Caco-2 (cell line): ENCODE data around the gene NDRG2. TPM values are rescaled to one million over a fixed set of nuclear protein-coding genes. Genes with fewer than 3 reads are reported as not detected.

Source experiments
- BruUV-seq: library from RNA; stranded (reverse); fragments of 400-500 nt; replicated peaks from 2 replicates; lab custom pipeline; 2021; lab: Mats Ljungman, UMichigan
- CTCF ChIA-PET: fragments of 300-600 bp; sonication (Branson Sonifier 250); formaldehyde crosslinking; loops from one replicate; lab custom pipeline; 2022; ENCODE audit warnings: antibody characterized with exemption; lab: Charles Lee
- POLR2A ChIA-PET: fragments of 300-600 bp; sonication (Branson Sonifier 250); formaldehyde crosslinking; loops from one replicate; lab custom pipeline; 2022; ENCODE audit warnings: antibody characterized with exemption; lab: Charles Lee
- DNase-seq, 2 experiments: peaks; one replicate each; pipeline versions ENCODE4 v3.0.0 to v3.0.0-alpha.2; 2020 to 2022
- H3K27me3 ChIP-seq: replicated peaks from 2 replicates; pipeline ENCODE4 v1.6.0; 2011; ENCODE audit warnings: low read length; ENCODE audit not compliant: control insufficient read depth, insufficient read depth
- H3K36me3 ChIP-seq: 2 replicates; pipeline ENCODE4 v1.5.1; 2011; ENCODE audit warnings: low read length; ENCODE audit not compliant: control insufficient read depth, insufficient read depth
- H3K4me1 ChIP-seq: fragments of 250-450 bp; sonication (Bioruptor Pico); 2 replicates; pipeline ENCODE4 v1.5.1; 2020; ENCODE audit warnings: mild to moderate bottlenecking
- H3K4me3 ChIP-seq: 2 replicates; pipeline ENCODE4 v1.5.1; 2011; ENCODE audit warnings: low read depth, mild to moderate bottlenecking, control low read depth, low read length
- H3K9me3 ChIP-seq: fragments of 250-450 bp; sonication (Bioruptor Pico); 2 replicates; pipeline ENCODE4 v1.5.1; 2020; ENCODE audit warnings: mild to moderate bottlenecking, moderate library complexity
- H3K27ac Mint-ChIP-seq: one replicate; pipeline ENCODE4 v1.8.0; 2022; ENCODE audit warnings: mixed read lengths; ENCODE audit not compliant: unreplicated experiment
- H3K27me3 Mint-ChIP-seq: one replicate; pipeline ENCODE4 v1.8.0; 2022; ENCODE audit warnings: mixed read lengths; ENCODE audit not compliant: insufficient read depth, unreplicated experiment
- H3K36me3 Mint-ChIP-seq: one replicate; pipeline ENCODE4 v1.8.0; 2022; ENCODE audit warnings: mild to moderate bottlenecking, mixed read lengths; ENCODE audit not compliant: insufficient read depth, unreplicated experiment
- H3K4me1 Mint-ChIP-seq: one replicate; pipeline ENCODE4 v1.8.0; 2022; ENCODE audit warnings: low read depth, mixed read lengths; ENCODE audit not compliant: unreplicated experiment
- H3K4me3 Mint-ChIP-seq: one replicate; pipeline ENCODE4 v1.8.0; 2022; ENCODE audit warnings: mild to moderate bottlenecking, moderate library complexity, mixed read lengths; ENCODE audit not compliant: unreplicated experiment
- H3K9me3 Mint-ChIP-seq: one replicate; pipeline ENCODE4 v1.8.0; 2022; ENCODE audit warnings: mixed read lengths; ENCODE audit not compliant: unreplicated experiment
- intact Hi-C: fragments of 100-400 bp; cut with micrococcal nuclease; formaldehyde crosslinking; loops from one replicate; pipeline ENCODE4 v1.10.0; 2022; ENCODE audit not compliant: unreplicated experiment
- microRNA-seq: library from miRNA; unstranded; fragments of <30 nt; microRNA quantifications from one replicate; pipeline ENCODE4 v1.2.0, GENCODE V29; 2022
- total RNA-seq: library from RNA; stranded (reverse); gene quantifications from 2 replicates; pipeline ENCODE4 v1.2.3, GENCODE V29; 2022
- TF ChIP-seq, protein P1 (sequence below), 2 experiments: fragments of 200-600 bp in 1 of 2; IDR thresholded peaks; 1 replicate in 1 of 2; 2 replicates in 1 of 2; pipeline versions ENCODE4 v1.5.1 to v1.8.0; 2011 to 2022; ENCODE audit warnings: antibody characterized with exemption in 1 of 2, control low read depth in 1 of 2, inconsistent platforms in 1 of 2, low read depth in 1 of 2, low read length in 1 of 2, mild to moderate bottlenecking in 1 of 2, moderate library complexity in 1 of 2; ENCODE audit not compliant: insufficient read depth in 1 of 2, severe bottlenecking in 1 of 2, unreplicated experiment in 1 of 2

Gene NDRG2
- total RNA-seq, 1 experiment from 2014 or later = 17.7 TPM

DNA sequence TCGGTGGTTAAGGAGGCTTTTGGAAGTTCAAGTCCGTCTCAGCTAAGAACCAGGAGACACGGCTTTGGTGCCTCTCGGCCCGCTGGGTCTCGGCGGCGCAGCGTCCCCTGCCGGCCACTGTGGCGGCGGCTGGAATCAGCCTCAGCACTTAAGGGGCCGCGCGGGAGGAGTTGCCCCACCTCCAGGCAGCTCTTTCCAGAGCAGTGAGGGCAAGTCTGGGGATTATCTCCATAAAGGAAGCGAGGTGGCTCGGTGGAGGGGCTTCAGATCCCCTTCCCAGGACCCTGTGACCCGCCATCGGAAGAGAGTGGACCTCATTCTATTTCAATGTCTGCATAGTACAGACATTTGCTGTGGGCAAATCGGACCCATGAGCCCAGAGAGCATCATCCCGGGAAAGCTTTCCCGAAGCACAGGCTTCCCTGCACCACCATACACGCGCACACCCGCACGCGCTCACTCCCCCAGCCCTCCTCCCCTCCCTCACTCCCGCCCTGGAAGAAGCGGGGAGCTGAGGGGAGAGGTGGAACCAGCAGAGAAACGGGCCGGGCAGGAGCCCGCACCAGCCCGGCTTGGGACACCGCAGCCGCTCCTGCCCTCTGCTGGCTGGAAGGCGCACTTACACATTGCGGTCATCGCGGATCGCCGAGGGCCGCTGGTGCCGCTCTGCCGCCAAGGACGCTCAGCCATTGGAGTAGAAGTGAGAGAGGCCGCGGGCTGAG is 53.7 kb downstream of the NDRG2 start:
- ChIA-PET POLR2A (interaction anchor here (0.6 kb wide), 2 partner anchors 10 to 289 kb away, joined by 3 to 6 read pairs; no protein-coding TSS in a partner anchor), CTCF (interaction anchor here (0.5 to 2.3 kb wide), 35 partner anchors 10 to 1194 kb away, joined by 3 to 45 read pairs (median 4); partner anchors contain the start of genes NDRG2 and SLC39A2)
- Histone ChIP-seq H3K27me3 (no peaks in the 10 kb centered on the region), H3K9me3 (no peaks in the 10 kb centered on the region), H3K36me3 (no peaks in the 10 kb centered on the region), H3K4me1 (peaks cover 29% of the 10 kb centered on the region), H3K4me3 (peak overlapping the region; percentile 71)
- Mint-ChIP-seq H3K36me3 (no peaks in the 10 kb centered on the region), H3K27ac (peak overlapping the region; percentile 66), H3K9me3 (no peaks in the 10 kb centered on the region), H3K4me1 (peaks cover 23% of the 10 kb centered on the region), H3K4me3 (peak overlapping the region; percentile 88), H3K27me3 (peaks cover 11% of the 10 kb centered on the region)
- TF ChIP-seq, protein P1, sequence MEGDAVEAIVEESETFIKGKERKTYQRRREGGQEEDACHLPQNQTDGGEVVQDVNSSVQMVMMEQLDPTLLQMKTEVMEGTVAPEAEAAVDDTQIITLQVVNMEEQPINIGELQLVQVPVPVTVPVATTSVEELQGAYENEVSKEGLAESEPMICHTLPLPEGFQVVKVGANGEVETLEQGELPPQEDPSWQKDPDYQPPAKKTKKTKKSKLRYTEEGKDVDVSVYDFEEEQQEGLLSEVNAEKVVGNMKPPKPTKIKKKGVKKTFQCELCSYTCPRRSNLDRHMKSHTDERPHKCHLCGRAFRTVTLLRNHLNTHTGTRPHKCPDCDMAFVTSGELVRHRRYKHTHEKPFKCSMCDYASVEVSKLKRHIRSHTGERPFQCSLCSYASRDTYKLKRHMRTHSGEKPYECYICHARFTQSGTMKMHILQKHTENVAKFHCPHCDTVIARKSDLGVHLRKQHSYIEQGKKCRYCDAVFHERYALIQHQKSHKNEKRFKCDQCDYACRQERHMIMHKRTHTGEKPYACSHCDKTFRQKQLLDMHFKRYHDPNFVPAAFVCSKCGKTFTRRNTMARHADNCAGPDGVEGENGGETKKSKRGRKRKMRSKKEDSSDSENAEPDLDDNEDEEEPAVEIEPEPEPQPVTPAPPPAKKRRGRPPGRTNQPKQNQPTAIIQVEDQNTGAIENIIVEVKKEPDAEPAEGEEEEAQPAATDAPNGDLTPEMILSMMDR (IDR thresholded peaks at IDR 0.05; ENCODE audit: insufficient read depth in 1 of 2, low read depth in 1 of 2, low read length in 1 of 2, severe bottlenecking in 1 of 2, unreplicated experiment in 1 of 2) = peak; percentile 75 to 99
- DNase-seq = peak; percentile 84 to 92
- intact Hi-C loops = loop anchor here (1.0 to 5.0 kb wide), 4 partner anchors 19 to 274 kb away; no protein-coding TSS in a partner anchor
- no TSS peak for BruUV-seq

DNA sequence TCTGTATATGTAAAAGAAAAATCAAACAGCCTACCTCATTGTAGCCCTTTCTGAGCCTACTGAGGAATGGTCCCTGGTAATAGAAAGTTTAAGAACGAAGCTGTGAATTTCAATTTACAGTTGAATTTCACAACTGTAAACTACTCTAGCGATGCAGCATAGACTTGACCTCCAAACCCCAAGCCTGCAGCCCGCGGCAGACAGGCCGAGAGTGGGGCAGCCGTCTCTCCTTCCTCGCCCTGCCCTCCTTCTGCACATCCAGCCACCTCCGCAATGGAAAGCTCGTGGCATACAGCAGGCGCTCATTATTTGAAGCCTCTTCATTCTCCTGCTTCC is 54.2 kb downstream of the NDRG2 start:
- intact Hi-C loops = loop anchor here (5.0 kb wide), 1 partner anchor 98 kb away; no protein-coding TSS in a partner anchor
- POLR2A ChIA-PET = interaction anchor here (0.6 kb wide), 1 partner anchor 9 kb away, joined by 6 read pairs; no protein-coding TSS in a partner anchor
- DNase-seq = no peak
- H3K36me3 ChIP-seq = no peaks in the 10 kb centered on the region
- no peaks in the 10 kb centered on the region for H3K9me3 ChIP-seq
- H3K36me3 Mint-ChIP-seq = no peaks in the 10 kb centered on the region
- H3K27me3 Mint-ChIP-seq = peaks cover 11% of the 10 kb centered on the region
- H3K4me1 Mint-ChIP-seq = peaks cover 23% of the 10 kb centered on the region
- peak overlapping the region; percentile 71 for H3K4me3 ChIP-seq
- no peaks in the 10 kb centered on the region for H3K9me3 Mint-ChIP-seq
- no TSS peak for BruUV-seq
- no peaks in the 10 kb centered on the region for H3K27me3 ChIP-seq
- peaks cover 29% of the 10 kb centered on the region for H3K4me1 ChIP-seq
- TF ChIP-seq, protein P1 (IDR thresholded peaks at IDR 0.05; ENCODE audit: insufficient read depth in 1 of 2, low read depth in 1 of 2, low read length in 1 of 2, severe bottlenecking in 1 of 2, unreplicated experiment in 1 of 2) = no peak
- peak overlapping the region; percentile 88 for H3K4me3 Mint-ChIP-seq
- CTCF ChIA-PET = interaction anchor here (0.6 to 2.3 kb wide), 24 partner anchors 10 to 289 kb away, joined by 3 to 45 read pairs (median 6); partner anchors contain the start of gene SLC39A2
- H3K27ac Mint-ChIP-seq = peak overlapping the region; percentile 66

DNA sequence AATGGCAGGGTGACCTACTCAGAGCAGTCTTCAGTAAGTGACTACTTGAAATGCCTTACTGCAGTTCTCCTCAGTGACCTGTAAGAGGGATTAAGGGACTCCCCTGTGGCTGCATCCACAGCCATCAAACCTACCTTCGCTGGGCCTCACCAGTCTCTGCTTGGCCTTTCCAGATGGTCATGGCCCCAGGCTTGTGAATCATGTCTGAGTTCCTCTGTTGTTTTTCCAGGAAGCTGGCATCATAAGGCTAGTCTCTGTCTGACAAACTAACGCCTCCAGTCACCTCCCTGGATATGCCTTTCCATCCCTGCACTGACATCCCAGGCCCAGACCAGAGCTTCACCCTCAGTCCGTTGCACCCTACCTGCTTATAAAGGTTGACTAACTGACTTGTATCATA is 55.5 kb downstream of the NDRG2 start:
- TF ChIP-seq, protein P1 (IDR thresholded peaks at IDR 0.05; ENCODE audit: insufficient read depth in 1 of 2, low read depth in 1 of 2, low read length in 1 of 2, severe bottlenecking in 1 of 2, unreplicated experiment in 1 of 2) = no peak
- POLR2A ChIA-PET = no interaction called here
- Mint-ChIP-seq H3K27me3 (peaks cover 11% of the 10 kb centered on the region), H3K36me3 (no peaks in the 10 kb centered on the region), H3K4me3 (no peak overlapping the region), H3K9me3 (no peaks in the 10 kb centered on the region), H3K4me1 (peaks cover 23% of the 10 kb centered on the region), H3K27ac (no peak overlapping the region)
- intact Hi-C loops = no loop called here
- Histone ChIP-seq H3K9me3 (no peaks in the 10 kb centered on the region), H3K36me3 (no peaks in the 10 kb centered on the region), H3K4me1 (peaks cover 21% of the 10 kb centered on the region), H3K4me3 (no peak overlapping the region), H3K27me3 (no peaks in the 10 kb centered on the region)
- CTCF ChIA-PET = no interaction called here
- DNase-seq = no peak
- BruUV-seq = no TSS peak

Small RNA genes within 50 kb of the gene (microRNA-seq; reads per million reads assigned to microRNA genes)
- gene MIR6717 = not detected

Other genes starting within 250 kb of the NDRG2 start
- gene RNASE6, start 243.8 kb downstream of the NDRG2 start, total RNA-seq = not detected in 2 replicates
- gene RNASE1, start 222.2 kb downstream of the NDRG2 start, total RNA-seq = 1.2 and 1.5 TPM in 2 replicates
- gene RNASE3, start 133.7 kb downstream of the NDRG2 start, total RNA-seq = not detected in 2 replicates
- not detected in 2 replicates for gene RNASE2, start 69.6 kb downstream of the NDRG2 start, total RNA-seq
- 78.8 and 80.5 TPM in 2 replicates for gene METTL17, start 35.1 kb downstream of the NDRG2 start, total RNA-seq
- 0.81 and 0.88 TPM in 2 replicates for gene SLC39A2, start 25.8 kb downstream of the NDRG2 start, total RNA-seq
- not detected in 2 replicates for gene TPPP2, start 5.2 kb upstream of the NDRG2 start, total RNA-seq
- not detected in 2 replicates for gene RNASE13, start 9.7 kb upstream of the NDRG2 start, total RNA-seq
- not detected in 2 replicates for gene RNASE7, start 17.3 kb upstream of the NDRG2 start, total RNA-seq
- gene RNASE8, start 32.8 kb upstream of the NDRG2 start, total RNA-seq = not detected in 2 replicates
- gene ARHGEF40, start 45.2 kb upstream of the NDRG2 start, total RNA-seq = 6.5 and 7.1 TPM in 2 replicates
- 34.1 and 35.2 TPM in 2 replicates for gene ZNF219, start 73.6 kb upstream of the NDRG2 start, total RNA-seq
- gene TMEM253, start 76.0 kb upstream of the NDRG2 start, total RNA-seq = 0.98 and 1.0 TPM in 2 replicates
- not detected in 2 replicates for gene OR5AU1, start 131.0 kb upstream of the NDRG2 start, total RNA-seq
- 512 and 536 TPM in 2 replicates for gene HNRNPC, start 244.4 kb upstream of the NDRG2 start, total RNA-seq